K562 (cell line): ENCODE results near the gene CRYM. TPM values are rescaled to one million over a fixed set of nuclear protein-coding genes. Genes with fewer than 3 reads are reported as not detected.

Experiments used
- ARNT ChIP-seq, 2 experiments: fragments of 450-650 bp; IDR thresholded peaks; 2 replicates each; pipeline ENCODE4 v1.6.1; 2016; ENCODE audit warnings: mild to moderate bottlenecking in 1 of 2
- ATF2 ChIP-seq: sonication (generic); formaldehyde crosslinking; IDR thresholded peaks from 2 replicates; pipeline ENCODE4 v1.8.1; 2022; ENCODE audit warnings: missing genetic modification reagents
- ESRRB ChIP-seq: fragments of 250-450 bp; sonication (Bioruptor Pico); IDR thresholded peaks from 2 replicates; pipeline ENCODE4 v1.5.0; 2020; ENCODE audit warnings: mild to moderate bottlenecking, moderate library complexity, borderline replicate concordance
- MNT ChIP-seq, 2 experiments: fragments of 450-650 bp; conservative IDR thresholded peaks; 2 replicates each; pipeline ENCODE4 v1.6.1; 2017; ENCODE audit warnings: mild to moderate bottlenecking in 2 of 2, moderate library complexity in 2 of 2
- RB1 ChIP-seq: fragments of 450-650 bp; IDR thresholded peaks from 2 replicates; pipeline ENCODE4 v1.6.1; 2017; ENCODE audit warnings: low read depth, mild to moderate bottlenecking
- SMAD2 ChIP-seq: fragments of 150-350 bp; IDR thresholded peaks from 2 replicates; pipeline ENCODE4 v1.6.1; 2014; ENCODE audit warnings: low read depth, mild to moderate bottlenecking, low read length
- SMC3 ChIP-seq: conservative IDR thresholded peaks from 2 replicates; pipeline ENCODE4 v1.6.1; 2011; ENCODE audit warnings: low read depth, low read length, improper control_type of control experiment; ENCODE audit not compliant: insufficient read depth
- ZFP30 ChIP-seq: fragments of 250-450 bp; sonication (Bioruptor Pico); IDR thresholded peaks from 2 replicates; pipeline ENCODE4 v1.8.0; 2022; ENCODE audit warnings: moderate library complexity, mild to moderate bottlenecking, inconsistent platforms, borderline replicate concordance
- ZNF12 ChIP-seq: sonication (generic); formaldehyde crosslinking; IDR thresholded peaks from 2 replicates; pipeline ENCODE4 v1.4.0; 2020; ENCODE audit warnings: mild to moderate bottlenecking, missing genetic modification reagents
- ZNF165 ChIP-seq: fragments of 250-450 bp; sonication (Bioruptor Pico); IDR thresholded peaks from 2 replicates; pipeline ENCODE4 v1.4.0; 2020; ENCODE audit warnings: borderline replicate concordance
- ZNF764 ChIP-seq: fragments of 250-450 bp; sonication (Bioruptor Pico); IDR thresholded peaks from 2 replicates; pipeline ENCODE4 v1.4.0; 2020; ENCODE audit warnings: low read depth, mild to moderate bottlenecking, moderate library complexity
- polyA plus RNA-seq, 8 experiments: library from polyadenylated mRNA; depleted of rRNA in 4 of 8; stranded (reverse) in 5 of 8; unstranded in 3 of 8; fragments of >200 nt; fragmentation: Nextera tagmentation in 2 of 8; fragmentation: Illumina TruSeq in 1 of 8; extraction: Ambion mirVana in 2 of 8; extraction: Trizol in 1 of 8; gene quantifications; 2 replicates each; pipeline versions ENCODE4 v1.2.1 to v1.2.3, GENCODE V29; 2011 to 2014; ENCODE audit warnings: inconsistent platforms in 1 of 8, missing spikeins in 1 of 8
- total RNA-seq, 7 experiments: library from RNA; depleted of rRNA in 6 of 7; stranded (reverse); fragments of >200 nt in 6 of 7; fragmentation: Illumina TruSeq in 2 of 7; extraction: Trizol in 2 of 7; gene quantifications; 2 replicates each; pipeline versions ENCODE4 v1.2.1 to v1.2.3, GENCODE V29; 2011 to 2021; ENCODE audit warnings: low replicate concordance in 1 of 7

The CRYM gene
- total and polyA plus RNA-seq, 9 of the 15 experiments (the other 6 are each of a cell fraction or from before 2014, with no cell fraction given) = 0.08 to 0.98 (median 0.47) TPM

GRCh38 chr16:21301895-21302291 is 23.8 kb upstream of the CRYM start (continued):
- TF ChIP-seq SMC3 = 0 out of 2 replicates have a peak, but pooled peaks have one; percentile 4
- no peak for TF ChIP-seq MNT (conservative IDR thresholded peaks at IDR 0.05)
- no peak for TF ChIP-seq ZFP30 (CRISPR knock-in tag)
- TF ChIP-seq ATF2 (CRISPR knock-in tag) = no peak
- no peak for TF ChIP-seq ZNF764
- no peak for TF ChIP-seq ESRRB (CRISPR knock-in tag)
- TF ChIP-seq ARNT (IDR thresholded peaks at IDR 0.05) = 0 out of 4 replicates have a peak, but pooled peaks of 1 of the 2 experiments have one; percentile 30
- 0 out of 2 replicates have a peak, but pooled peaks have one; percentile 39 for TF ChIP-seq ZNF12 (CRISPR knock-in tag)
- TF ChIP-seq SMAD2 = no peak
- no peak for TF ChIP-seq RB1
- TF ChIP-seq ZNF165 (CRISPR knock-in tag) = no peak
